Activated effector memory CD4-positive, alpha-beta T cell treated with Interleukin-2 at 50 U/mL for 16 hours (primary cell): ENCODE measurements around the gene TTC34.

Experiments used
- DNase-seq: peaks from one replicate; pipeline ENCODE4 v3.0.0-alpha.2; 2020

Gene TTC34

DNA sequence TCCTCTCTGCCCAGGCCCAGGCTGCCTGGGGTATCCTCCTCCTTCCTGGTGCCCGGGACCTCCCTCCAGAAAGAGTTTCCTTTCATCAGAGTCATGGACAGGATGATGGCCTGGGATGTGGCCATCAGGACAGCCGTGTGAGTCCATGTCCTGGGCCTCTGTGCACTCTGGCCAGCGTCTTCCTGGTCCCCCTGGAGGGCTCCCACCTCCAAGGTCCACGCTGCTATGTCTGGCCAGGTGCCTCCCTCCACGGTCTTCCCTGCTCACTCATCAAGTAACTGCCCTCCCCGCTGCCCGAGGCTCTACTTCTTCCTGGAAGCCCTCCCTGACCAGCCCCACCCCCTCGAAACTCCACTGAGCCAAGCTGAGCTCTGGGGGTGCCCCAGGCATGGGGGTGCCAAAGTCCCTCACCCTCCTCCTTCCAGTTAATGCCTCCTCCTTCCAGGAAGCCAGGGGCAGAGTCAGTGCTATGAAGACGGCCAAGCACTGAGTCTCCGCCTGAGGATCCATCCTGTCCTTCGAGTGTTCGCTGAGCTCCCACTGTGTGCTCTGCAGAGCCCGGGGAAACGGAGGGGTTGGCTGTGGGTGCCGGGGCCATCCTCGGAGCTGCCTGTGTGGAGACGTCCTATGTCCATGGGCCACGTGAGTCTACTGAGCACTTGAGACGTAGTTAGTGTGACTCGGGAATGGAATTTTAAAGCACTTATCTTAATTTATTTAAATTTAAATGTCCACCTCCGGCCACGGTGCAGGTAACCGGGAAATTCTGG lies 28.5 kb upstream of the TTC34 start:
- no peak for DNase-seq

GRCh38 chr1:2828586-2829250 lies 27.2 kb upstream of the TTC34 start:
- no peak for DNase-seq

GRCh38 chr1:2826736-2827292 lies 25.3 kb upstream of the TTC34 start:
- DNase-seq = no peak

DNA sequence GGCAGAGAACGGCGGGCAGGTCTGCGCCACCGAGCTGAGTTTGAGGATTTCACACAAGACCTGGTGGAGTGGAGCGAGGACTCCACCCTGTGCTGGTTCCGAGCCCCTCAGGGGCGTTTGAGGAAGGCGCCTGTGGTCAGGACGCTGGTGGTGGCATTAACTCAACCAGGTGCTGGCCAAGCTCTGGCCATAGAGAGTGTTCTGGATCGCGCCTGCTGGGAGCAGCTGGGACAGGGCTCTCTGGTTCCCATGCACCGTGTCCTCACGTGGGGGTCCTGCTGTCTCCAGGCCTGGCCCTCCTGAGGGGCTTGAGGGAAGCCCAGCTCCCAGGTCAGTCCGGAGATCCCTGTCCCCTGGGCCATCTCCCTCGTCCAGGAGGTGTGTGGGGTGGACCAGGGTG lies 24.8 kb upstream of the TTC34 start:
- DNase-seq = no peak

DNA sequence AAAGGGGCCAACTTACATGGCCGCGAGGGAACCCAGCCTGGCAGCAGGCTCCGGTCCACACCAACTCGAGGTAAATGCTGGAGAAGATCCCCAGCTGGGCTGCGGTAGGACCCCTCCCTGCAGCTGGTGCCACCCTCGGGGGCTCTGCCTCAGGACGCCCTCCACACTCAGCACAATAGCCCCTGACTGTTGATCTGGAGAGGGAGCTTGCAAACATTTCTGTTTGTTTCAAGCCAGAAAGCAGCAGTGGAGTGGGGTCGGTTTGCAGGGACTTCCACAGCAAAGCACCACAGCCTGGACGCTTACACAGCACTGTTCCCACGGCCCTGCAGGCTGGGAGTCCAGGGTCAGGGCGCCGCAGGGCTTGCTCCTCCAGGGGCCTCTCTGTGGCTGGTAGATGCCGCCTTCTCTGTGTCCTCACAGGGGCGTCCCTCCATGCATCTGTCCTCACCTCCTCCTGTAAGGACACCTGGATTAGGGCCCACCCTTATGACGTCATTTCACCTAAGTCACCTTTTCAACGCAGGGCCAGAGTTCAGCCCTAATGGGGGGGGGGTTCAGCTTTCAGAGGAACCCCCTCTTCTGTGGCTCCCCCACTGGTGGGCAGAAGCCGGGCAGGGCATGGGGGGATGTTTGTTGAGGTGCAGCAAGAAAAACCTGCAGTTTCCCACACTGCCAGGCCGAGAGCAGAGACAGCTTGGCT lies 24.1 kb upstream of the TTC34 start:
- no peak for DNase-seq

DNA sequence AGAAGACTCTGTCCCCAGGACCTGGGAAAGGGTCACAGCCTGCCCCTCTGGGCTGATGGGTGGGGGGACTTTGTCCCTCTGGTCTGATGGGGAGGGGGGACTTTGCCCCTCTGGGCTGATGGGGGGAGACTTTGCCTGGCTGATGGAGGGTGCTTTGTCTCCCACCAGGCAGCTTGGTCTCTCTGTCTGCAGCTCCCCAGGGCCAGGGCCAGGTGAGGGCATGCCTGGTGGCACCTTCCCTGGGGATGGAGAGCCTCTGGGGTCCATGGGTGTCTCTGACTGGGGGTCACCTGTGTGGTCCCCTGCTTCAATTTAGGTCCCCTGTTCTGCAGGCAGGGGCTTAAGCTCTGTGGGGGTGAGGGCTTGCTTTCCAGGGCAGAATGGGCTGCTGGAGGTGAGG lies 23.5 kb upstream of the TTC34 start:
- no peak for DNase-seq

- no peak for DNase-seq
These were observed 22.6 kb upstream of the TTC34 start for GRCh38 chr1:2823921-2824610.

DNA sequence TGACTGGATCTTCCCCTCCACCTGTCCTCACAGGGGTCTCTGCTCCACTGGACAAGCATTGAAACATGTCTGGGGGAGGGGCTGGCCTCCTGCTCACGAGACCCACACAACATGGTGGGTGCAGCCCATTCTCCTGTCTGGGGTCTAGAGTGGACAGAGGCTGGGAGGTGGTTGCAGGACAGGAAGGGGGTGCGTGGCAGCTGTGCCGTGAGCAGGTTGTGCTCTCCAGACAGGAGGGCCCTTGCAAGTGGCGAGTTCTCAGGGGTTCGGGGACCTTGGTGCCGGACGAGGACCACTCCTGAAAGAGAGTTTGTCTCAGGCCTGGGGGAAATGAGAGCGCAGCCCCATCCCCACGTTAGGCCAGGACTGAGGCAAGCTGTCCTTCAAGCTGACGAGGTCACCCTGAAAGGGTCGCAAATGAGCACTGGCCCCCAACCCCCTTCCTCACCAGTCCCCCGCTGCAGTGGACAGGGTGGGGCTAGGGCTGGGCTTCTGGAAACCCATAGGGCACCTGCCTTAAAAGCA lies 21.2 kb upstream of the TTC34 start:
- DNase-seq = no peak

GRCh38 chr1:2821966-2822620 lies 20.6 kb upstream of the TTC34 start:
- peak; percentile 11 for DNase-seq

GRCh38 chr1:2821373-2821955 lies 20.0 kb upstream of the TTC34 start:
- no peak for DNase-seq

- no peak for DNase-seq
These were observed 19.4 kb upstream of the TTC34 start for GRCh38 chr1:2820731-2821372.

DNA sequence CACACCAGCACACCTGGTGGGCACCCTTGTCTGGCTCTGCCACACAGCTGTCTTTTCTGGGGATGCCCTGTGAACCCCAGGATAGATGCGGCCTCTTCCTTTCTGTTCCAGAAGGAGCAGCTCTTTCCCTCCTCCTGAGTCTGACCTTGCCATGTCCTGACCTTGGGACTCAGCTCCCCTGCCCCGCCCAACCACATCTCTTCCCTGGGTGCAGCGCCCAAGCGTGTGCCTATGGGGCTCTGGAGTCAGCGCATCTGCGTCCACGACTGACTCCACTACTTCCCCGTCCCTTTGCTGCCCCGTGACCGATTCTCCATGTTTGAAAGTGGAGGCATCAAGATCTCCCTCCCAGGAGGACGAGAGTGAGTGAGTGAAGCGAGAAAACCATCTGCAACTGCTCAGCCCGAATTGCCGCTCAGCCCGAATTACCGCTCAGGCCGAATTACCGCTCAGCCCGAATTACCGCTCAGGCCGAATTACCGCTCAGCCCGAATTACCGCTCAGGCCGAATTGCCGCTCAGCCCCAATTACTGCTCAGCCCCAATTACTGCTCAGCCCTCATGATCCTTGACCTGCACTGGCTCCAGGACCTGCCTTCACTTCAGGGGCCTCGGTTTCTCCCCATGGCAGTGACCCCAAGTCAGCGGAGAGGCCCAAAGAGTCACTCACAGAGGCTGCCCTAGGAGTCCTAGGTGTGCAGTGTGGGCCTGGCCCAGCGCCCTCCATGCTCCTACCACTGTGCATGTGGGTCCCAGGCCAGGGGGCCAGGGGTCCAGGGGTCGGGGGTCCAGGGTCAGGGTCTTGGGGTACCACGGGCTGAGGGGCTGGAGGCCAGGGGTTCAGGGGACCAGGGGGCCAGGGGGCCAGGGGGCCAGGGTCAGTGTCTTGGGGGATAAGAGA lies 18.6 kb upstream of the TTC34 start:
- DNase-seq = no peak

DNA sequence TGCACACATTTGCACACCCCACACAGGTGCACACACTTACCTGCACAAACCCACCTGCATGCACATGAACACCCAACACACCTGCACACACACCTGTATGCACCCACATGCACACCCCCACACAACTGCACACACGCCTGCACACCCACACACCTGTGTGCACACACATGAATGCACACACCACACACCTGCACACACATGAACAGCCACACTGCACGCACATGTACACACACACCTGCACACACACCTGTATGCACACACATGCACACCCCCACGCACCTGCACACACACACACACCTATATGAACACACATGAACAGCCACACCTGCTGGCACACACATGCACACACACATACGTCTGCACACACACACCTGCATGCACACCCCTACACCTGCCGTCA lies 17.9 kb upstream of the TTC34 start:
- no peak for DNase-seq

GRCh38 chr1:2817784-2818564 lies 16.5 kb upstream of the TTC34 start:
- DNase-seq = no peak

DNA sequence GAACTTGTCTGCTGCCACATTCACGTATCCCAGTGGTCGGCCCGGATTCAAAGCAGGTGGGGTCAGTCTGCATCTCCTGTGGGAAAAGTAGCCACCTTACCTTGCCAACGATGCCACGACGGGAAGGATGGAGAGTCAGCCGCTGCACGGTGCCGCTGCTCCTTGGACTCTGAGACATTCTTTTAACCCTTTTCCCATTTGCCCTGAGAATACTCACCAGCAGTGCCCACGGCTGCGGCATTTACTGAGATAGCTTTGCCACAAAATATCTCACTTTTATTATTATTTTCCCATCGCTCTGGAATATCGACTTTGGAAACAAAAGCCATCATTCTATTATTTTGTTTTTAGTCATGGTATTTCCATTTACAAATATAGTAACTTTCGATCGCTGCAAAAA lies 15.3 kb upstream of the TTC34 start:
- DNase-seq = no peak

GRCh38 chr1:2815551-2815950 lies 14.1 kb upstream of the TTC34 start:
- no peak for DNase-seq

- DNase-seq = no peak
These were observed 13.1 kb upstream of the TTC34 start for GRCh38 chr1:2814511-2815075.

DNA sequence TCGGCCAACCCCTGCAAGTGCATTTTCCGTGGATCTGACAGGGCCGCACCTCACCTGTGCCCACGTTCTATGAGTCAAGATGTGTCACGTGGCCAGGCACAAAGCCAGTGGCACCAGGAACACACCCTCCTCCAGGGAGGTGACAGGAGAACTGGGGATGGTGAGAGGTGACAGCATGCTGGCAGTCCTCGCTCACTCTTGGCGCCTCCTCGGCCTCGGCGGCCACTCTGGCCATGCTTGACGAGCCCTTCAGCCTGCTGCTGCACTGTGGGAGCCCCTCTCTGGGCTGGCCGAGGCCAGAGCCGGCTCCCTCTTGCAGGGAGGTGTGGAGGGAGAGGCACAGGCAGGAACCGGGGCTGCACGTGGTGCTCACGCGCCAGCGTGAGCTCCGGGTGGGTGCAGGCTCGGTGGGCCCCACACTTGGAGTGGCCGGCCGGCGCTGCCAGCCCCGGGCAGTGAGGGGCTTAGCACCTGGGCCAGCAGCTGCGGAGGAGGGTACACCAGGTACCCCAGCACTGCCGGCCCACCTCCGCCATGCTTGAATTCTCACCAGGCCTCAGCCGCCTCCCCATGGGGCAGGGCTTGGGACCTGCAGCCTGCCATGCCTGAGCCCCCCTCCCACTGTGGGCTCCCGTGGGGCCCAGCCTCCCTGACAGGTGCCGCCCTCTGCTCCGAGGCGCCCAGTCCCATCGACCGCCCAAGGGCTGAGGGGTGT lies 11.6 kb upstream of the TTC34 start:
- no peak for DNase-seq
